HUES48 (cell line): Measurements from ENCODE around the gene SNAP23.

Experiments
- H3K27ac ChIP-seq: one replicate; pipeline ENCODE4 v1.7.0; 2013; ENCODE audit warnings: low read depth, low read length, inconsistent platforms
- H3K27me3 ChIP-seq: 2 replicates; pipeline ENCODE4 v1.6.1; 2013; ENCODE audit warnings: mild to moderate bottlenecking, low read length; ENCODE audit not compliant: control insufficient read depth, insufficient read depth
- H3K36me3 ChIP-seq: 2 replicates; pipeline ENCODE4 v1.6.1; 2013; ENCODE audit warnings: low read length; ENCODE audit not compliant: control insufficient read depth, insufficient read depth
- H3K4me1 ChIP-seq: 2 replicates; pipeline ENCODE4 v1.6.1; 2013; ENCODE audit warnings: mild to moderate bottlenecking, low read length; ENCODE audit not compliant: control insufficient read depth, insufficient read depth
- H3K4me3 ChIP-seq: 2 replicates; pipeline ENCODE4 v1.5.1; 2013; ENCODE audit warnings: mild to moderate bottlenecking, low read depth, low read length
- H3K9ac ChIP-seq: 2 replicates; pipeline ENCODE4 v1.6.1; 2013; ENCODE audit warnings: mild to moderate bottlenecking, low read depth, low read length, moderate library complexity
- H3K9me3 ChIP-seq: 2 replicates; pipeline ENCODE4 v1.6.1; 2013; ENCODE audit warnings: low read length; ENCODE audit not compliant: control insufficient read depth, insufficient read depth

The SNAP23 gene

GRCh38 chr15:42465520-42466259 lies 29.7 kb upstream of the SNAP23 start:
- no peak overlapping the region for H3K9ac ChIP-seq
- H3K27me3 ChIP-seq = no peaks in the 10 kb centered on the region
- H3K36me3 ChIP-seq = peaks cover 8% of the 10 kb centered on the region; the same call in 1 of the 2 replicates
- no peaks in the 10 kb centered on the region for H3K9me3 ChIP-seq
- H3K4me1 ChIP-seq = no peaks in the 10 kb centered on the region
- H3K27ac ChIP-seq = no peak overlapping the region
- H3K4me3 ChIP-seq = no peak overlapping the region

- no peak overlapping the region for H3K9ac ChIP-seq
- H3K27ac ChIP-seq = no peak overlapping the region
- H3K36me3 ChIP-seq = no peaks in the 10 kb centered on the region
- no peak overlapping the region for H3K4me3 ChIP-seq
- no peaks in the 10 kb centered on the region for H3K4me1 ChIP-seq
- H3K27me3 ChIP-seq = no peaks in the 10 kb centered on the region
- H3K9me3 ChIP-seq = no peaks in the 10 kb centered on the region
These were observed 24.4 kb upstream of the SNAP23 start for GRCh38 chr15:42471002-42471401.

GRCh38 chr15:42474827-42475226 lies 20.6 kb upstream of the SNAP23 start:
- Histone ChIP-seq H3K9ac (no peak overlapping the region), H3K9me3 (no peaks in the 10 kb centered on the region), H3K27me3 (no peaks in the 10 kb centered on the region), H3K4me1 (no peaks in the 10 kb centered on the region), H3K27ac (no peak overlapping the region), H3K36me3 (no peaks in the 10 kb centered on the region), H3K4me3 (no peak overlapping the region)

GRCh38 chr15:42482701-42483100 lies 12.7 kb upstream of the SNAP23 start:
- Histone ChIP-seq H3K9me3 (no peaks in the 10 kb centered on the region), H3K27ac (no peak overlapping the region), H3K36me3 (peaks cover 3% of the 10 kb centered on the region; the same call in 1 of the 2 replicates), H3K9ac (no peak overlapping the region), H3K4me1 (no peaks in the 10 kb centered on the region), H3K4me3 (no peak overlapping the region), H3K27me3 (no peaks in the 10 kb centered on the region)

GRCh38 chr15:42483677-42484076 lies 11.8 kb upstream of the SNAP23 start:
- H3K27ac ChIP-seq = no peak overlapping the region
- H3K4me3 ChIP-seq = no peak overlapping the region
- no peaks in the 10 kb centered on the region for H3K4me1 ChIP-seq
- H3K27me3 ChIP-seq = no peaks in the 10 kb centered on the region
- peaks cover 3% of the 10 kb centered on the region; the same call in 1 of the 2 replicates for H3K36me3 ChIP-seq
- no peaks in the 10 kb centered on the region for H3K9me3 ChIP-seq
- no peak overlapping the region for H3K9ac ChIP-seq

- Histone ChIP-seq H3K9me3 (no peaks in the 10 kb centered on the region), H3K27ac (peak overlapping the region; percentile 88), H3K9ac (peak overlapping the region; percentile 78)
These were observed 5.2 kb upstream of the SNAP23 start for GRCh38 chr15:42490291-42490670.

GRCh38 chr15:42490671-42491538 lies 4.5 kb upstream of the SNAP23 start, which contains the start of gene ZNF106:
TSS of gene ZNF106 (minus strand) at chr15:42491141. CDS start at chr15:42472289, 18,852 bp downstream.
- Histone ChIP-seq H3K27me3 (no peaks in the 10 kb centered on the region), H3K4me3 (peak within 1 kb of the TSS; percentile 94), H3K9me3 (no peaks in the 10 kb centered on the region), H3K4me1 (peaks cover 10% of the 10 kb centered on the region; the same call in 1 of the 2 replicates), H3K9ac (peak within 1 kb of the TSS; percentile 88), H3K36me3 (no peaks in the 10 kb centered on the region), H3K27ac (peak within 1 kb of the TSS; percentile 88)

More at GRCh38 chr15:42490291-42490670, 5.2 kb upstream of the SNAP23 start:
- peaks cover 2% of the 10 kb centered on the region; the same call in 1 of the 2 replicates for H3K36me3 ChIP-seq
- H3K4me1 ChIP-seq = peaks cover 10% of the 10 kb centered on the region; the same call in 1 of the 2 replicates
- H3K4me3 ChIP-seq = peak overlapping the region; percentile 94
- no peaks in the 10 kb centered on the region for H3K27me3 ChIP-seq

- Histone ChIP-seq H3K27ac (peak overlapping the region; percentile 88), H3K4me1 (peaks cover 10% of the 10 kb centered on the region; the same call in 1 of the 2 replicates), H3K27me3 (no peaks in the 10 kb centered on the region), H3K9me3 (no peaks in the 10 kb centered on the region), H3K36me3 (no peaks in the 10 kb centered on the region), H3K4me3 (peak overlapping the region; percentile 94), H3K9ac (peak overlapping the region; percentile 88)
These were observed 3.8 kb upstream of the SNAP23 start for GRCh38 chr15:42491539-42492225.

- H3K9ac ChIP-seq = no peak overlapping the region
- H3K27ac ChIP-seq = no peak overlapping the region
- no peaks in the 10 kb centered on the region for H3K27me3 ChIP-seq
- H3K36me3 ChIP-seq = 0 out of 2 replicates have a peak, but pooled peaks cover 1% of the 10 kb centered on the region
- peaks cover 10% of the 10 kb centered on the region; the same call in 1 of the 2 replicates for H3K4me1 ChIP-seq
- H3K4me3 ChIP-seq = no peak overlapping the region
- no peaks in the 10 kb centered on the region for H3K9me3 ChIP-seq
These were observed 1.8 kb upstream of the SNAP23 start for GRCh38 chr15:42493679-42494078.

GRCh38 chr15:42494998-42495360 lies 455 bp upstream of the SNAP23 start:
- Histone ChIP-seq H3K4me3 (peak overlapping the region; percentile 83), H3K27ac (peak overlapping the region; percentile 73)

More at GRCh38 chr15:42494998-42495360, 455 bp upstream of the SNAP23 start:
- H3K27me3 ChIP-seq = no peaks in the 10 kb centered on the region
- peaks cover 17% of the 10 kb centered on the region; the same call in 1 of the 2 replicates for H3K4me1 ChIP-seq
- H3K9me3 ChIP-seq = no peaks in the 10 kb centered on the region
- peak overlapping the region; percentile 47; the same call in 1 of the 2 replicates for H3K9ac ChIP-seq
- H3K36me3 ChIP-seq = 0 out of 2 replicates have a peak, but pooled peaks cover 4% of the 10 kb centered on the region
